Esophagus mucosa (tissue), 1 donor: ENCODE data around the gene CELSR1. TPM values are rescaled to one million over a fixed set of nuclear protein-coding genes. Genes with fewer than 3 reads are reported as not detected.
"Not testable (repeated sequence)": the region's sequence is repeated elsewhere in the genome, so short reads cannot be mapped to it uniquely, and the experiment has no call there.

Experiments
- ATAC-seq: fragments of 200-7000 bp; cut with Tn5 transposase; one replicate; pipeline ENCODE4 v1.9.1; 2020
- total RNA-seq: library from RNA; stranded (reverse); gene quantifications from one replicate; pipeline ENCODE4 v1.2.4, GENCODE V29; 2023
- donor health status: DM: yes; HTN: yes; CAD: no.

CELSR1 gene
- total RNA-seq, 1 donor from 2014 or later, result 36.0 TPM

GRCh38 chr22:46479046-46479445 is 58.4 kb downstream of the CELSR1 start:
- no peak for ATAC-seq

GRCh38 chr22:46478083-46478551 is 59.3 kb downstream of the CELSR1 start:
- ATAC-seq, result no peak

GRCh38 chr22:46476547-46476941 is 60.9 kb downstream of the CELSR1 start:
- ATAC-seq, result no peak

- ATAC-seq, result no peak
These were observed 63.4 kb downstream of the CELSR1 start for GRCh38 chr22:46473896-46474557.

- ATAC-seq, result no peak
These were observed 64.2 kb downstream of the CELSR1 start for GRCh38 chr22:46473021-46473779.

- ATAC-seq, result no peak
These were observed 64.8 kb downstream of the CELSR1 start for GRCh38 chr22:46472722-46473016.

- ATAC-seq, result peak; percentile 64
These were observed 65.3 kb downstream of the CELSR1 start for GRCh38 chr22:46471901-46472721.

- ATAC-seq, result not testable (repeated sequence)
These were observed 66.1 kb downstream of the CELSR1 start for GRCh38 chr22:46471330-46471729.

GRCh38 chr22:46469711-46470110 is 67.7 kb downstream of the CELSR1 start:
- ATAC-seq, result no peak

- no peak for ATAC-seq
These were observed 70.4 kb downstream of the CELSR1 start for GRCh38 chr22:46467006-46467405.

- no peak for ATAC-seq
These were observed 71.2 kb downstream of the CELSR1 start for GRCh38 chr22:46466255-46466676.

GRCh38 chr22:46465793-46466192 is 71.6 kb downstream of the CELSR1 start:
- no peak for ATAC-seq

- ATAC-seq, result no peak
These were observed 72.1 kb downstream of the CELSR1 start for GRCh38 chr22:46465345-46465720.

GRCh38 chr22:46464701-46465344 is 72.6 kb downstream of the CELSR1 start:
- ATAC-seq, result no peak

- no peak for ATAC-seq
These were observed 73.1 kb downstream of the CELSR1 start for GRCh38 chr22:46464296-46464695.

- peak; percentile 3 for ATAC-seq
These were observed 73.8 kb downstream of the CELSR1 start for GRCh38 chr22:46463435-46464227.

- ATAC-seq, result peak; percentile 68
These were observed 74.6 kb downstream of the CELSR1 start for GRCh38 chr22:46462726-46463371.

- ATAC-seq, result no peak
These were observed 75.7 kb downstream of the CELSR1 start for GRCh38 chr22:46461566-46462180.

GRCh38 chr22:46460857-46461256 is 76.6 kb downstream of the CELSR1 start:
- ATAC-seq, result no peak

- no peak for ATAC-seq
These were observed 77.9 kb downstream of the CELSR1 start for GRCh38 chr22:46459347-46460065.
